GM21423 (cell line): ENCODE data around the gene CLCN1.

ENCODE experiments used
- ATAC-seq: cut with Tn5 transposase; IDR thresholded peaks from one replicate; pipeline ENCODE4 v1.9.1; 2021; ENCODE audit warnings: mild to moderate bottlenecking, moderate library complexity; ENCODE audit not compliant: unreplicated experiment

CLCN1 gene

DNA sequence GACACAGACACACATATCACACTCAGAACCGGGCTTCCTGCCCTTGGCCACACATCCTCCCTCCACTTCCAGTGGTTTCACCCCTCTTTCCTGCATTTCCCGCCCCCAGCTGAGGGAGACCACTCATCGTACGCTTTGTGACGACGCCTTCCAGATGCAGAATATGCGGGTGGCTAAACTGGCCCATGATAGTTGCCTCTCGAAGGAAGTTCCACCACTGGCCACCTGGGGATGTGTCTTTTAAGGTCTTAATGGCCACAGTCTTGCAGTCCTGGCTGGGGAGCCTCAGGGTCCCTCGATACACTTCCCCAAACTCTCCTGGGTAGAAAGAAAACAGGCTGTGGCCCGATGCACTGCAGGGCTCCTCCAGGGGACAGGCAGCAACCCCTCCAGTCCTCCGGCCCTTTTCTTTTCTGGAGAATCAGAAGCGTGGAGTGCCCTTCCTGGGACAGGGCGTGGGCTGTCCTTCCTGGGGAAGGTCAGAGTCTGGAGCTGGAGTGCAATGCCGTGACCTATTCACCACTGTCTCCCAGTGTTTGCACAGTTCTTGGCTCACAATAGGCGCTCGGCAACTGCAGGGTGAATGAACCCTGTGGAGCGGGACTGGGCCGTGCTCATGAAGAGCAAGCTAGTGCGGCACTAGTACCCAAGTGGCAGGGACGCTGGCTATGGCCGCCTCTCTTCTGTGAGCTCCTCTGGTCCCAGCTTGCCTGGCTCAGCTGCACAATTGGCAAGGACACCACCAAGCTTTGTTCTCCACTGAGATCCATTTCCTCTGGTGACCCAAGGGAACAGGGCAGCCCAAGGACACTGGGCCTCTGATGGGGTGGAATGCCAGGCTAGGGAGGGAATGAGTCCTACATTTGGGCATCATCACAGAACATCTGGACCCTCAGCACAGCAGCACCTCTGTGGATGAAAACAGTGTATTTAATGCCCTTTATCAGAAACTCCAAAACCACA is 79.6 kb downstream of the CLCN1 start:
- ATAC-seq, result no peak

GRCh38 chr7:143396182-143396581 is 80.3 kb downstream of the CLCN1 start:
- no peak for ATAC-seq

DNA sequence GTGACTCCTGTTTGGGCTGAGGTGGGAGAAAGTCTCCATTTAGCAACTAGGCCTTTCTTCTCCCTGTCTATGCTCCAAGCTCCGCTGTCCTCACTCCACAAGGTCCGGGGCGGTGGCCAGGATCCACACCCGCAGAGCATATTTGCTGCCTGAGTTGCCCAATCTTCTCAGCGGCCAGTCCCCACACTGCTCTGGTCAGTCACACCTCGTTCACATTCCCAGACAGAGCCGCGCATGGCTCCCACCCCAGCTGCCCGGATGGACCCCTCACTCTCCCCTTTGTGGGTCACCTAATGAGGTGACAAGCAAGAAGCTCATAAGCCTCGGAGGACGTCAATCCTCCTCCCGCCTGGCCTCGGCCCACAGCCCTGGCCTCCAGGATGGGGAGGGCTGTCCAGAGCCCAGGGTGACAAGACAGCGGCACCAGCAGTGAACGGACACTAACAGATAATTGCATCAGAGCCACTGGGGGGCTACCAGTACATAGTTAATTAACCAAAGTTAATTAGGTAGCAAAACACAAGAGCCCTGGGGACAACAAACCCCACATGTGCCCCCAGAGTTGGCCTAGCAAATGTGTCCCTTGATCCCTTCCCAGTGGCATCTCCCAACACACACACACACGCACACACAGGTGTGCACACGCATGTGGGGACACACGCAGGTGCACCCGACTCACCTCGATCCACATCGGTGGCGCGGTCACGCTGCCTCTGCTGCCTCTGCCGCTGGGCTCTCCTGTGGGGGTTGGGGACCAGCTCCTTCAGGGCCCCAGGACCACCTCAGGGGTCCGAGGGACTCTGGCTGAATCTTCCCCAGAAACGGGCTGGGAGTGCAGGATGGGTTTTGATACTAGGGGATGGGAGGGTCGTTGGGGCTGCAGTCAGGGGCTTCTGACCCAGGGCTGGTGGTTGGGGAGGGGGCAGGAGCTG is 81.0 kb downstream of the CLCN1 start:
- ATAC-seq, result no peak

GRCh38 chr7:143397710-143398530 is 82.0 kb downstream of the CLCN1 start:
- ATAC-seq, result no peak

DNA sequence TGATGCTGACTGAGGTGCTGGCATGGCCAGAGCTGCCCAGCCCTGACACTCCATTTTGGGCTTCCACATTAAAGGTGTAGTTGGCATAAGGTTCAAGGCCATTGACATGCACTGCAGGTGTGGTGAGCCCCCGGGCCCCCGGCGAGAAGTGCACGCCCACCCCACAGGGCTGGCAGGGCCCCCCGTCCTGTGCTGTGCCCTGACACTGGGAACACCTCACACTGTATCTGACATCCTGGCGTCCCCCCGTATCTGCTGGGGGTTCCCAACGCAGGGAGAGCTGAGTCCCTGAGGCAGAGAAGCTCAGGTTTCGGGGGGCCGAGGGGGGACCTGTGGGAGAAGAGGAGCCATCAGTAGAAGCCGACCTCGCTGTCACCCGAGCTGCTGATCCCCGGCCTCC is 82.7 kb downstream of the CLCN1 start:
- ATAC-seq, result no peak

- ATAC-seq, result no peak
These were observed 83.2 kb downstream of the CLCN1 start for GRCh38 chr7:143399151-143399550.

- ATAC-seq, result no peak
These were observed 83.7 kb downstream of the CLCN1 start for GRCh38 chr7:143399642-143400041.

GRCh38 chr7:143401265-143401664 is 85.4 kb downstream of the CLCN1 start:
- ATAC-seq, result no peak
